Measurements from ENCODE around the gene INTS3. TPM values are rescaled to one million over a fixed set of nuclear protein-coding genes. Genes with fewer than 3 reads are reported as not detected.

INTS3 gene
- total and polyA plus RNA-seq, 2 of the 8 experiments (the other 6 are each of a cell fraction or from before 2014, with no cell fraction given), result 66.8 to 93.2 TPM

DNA sequence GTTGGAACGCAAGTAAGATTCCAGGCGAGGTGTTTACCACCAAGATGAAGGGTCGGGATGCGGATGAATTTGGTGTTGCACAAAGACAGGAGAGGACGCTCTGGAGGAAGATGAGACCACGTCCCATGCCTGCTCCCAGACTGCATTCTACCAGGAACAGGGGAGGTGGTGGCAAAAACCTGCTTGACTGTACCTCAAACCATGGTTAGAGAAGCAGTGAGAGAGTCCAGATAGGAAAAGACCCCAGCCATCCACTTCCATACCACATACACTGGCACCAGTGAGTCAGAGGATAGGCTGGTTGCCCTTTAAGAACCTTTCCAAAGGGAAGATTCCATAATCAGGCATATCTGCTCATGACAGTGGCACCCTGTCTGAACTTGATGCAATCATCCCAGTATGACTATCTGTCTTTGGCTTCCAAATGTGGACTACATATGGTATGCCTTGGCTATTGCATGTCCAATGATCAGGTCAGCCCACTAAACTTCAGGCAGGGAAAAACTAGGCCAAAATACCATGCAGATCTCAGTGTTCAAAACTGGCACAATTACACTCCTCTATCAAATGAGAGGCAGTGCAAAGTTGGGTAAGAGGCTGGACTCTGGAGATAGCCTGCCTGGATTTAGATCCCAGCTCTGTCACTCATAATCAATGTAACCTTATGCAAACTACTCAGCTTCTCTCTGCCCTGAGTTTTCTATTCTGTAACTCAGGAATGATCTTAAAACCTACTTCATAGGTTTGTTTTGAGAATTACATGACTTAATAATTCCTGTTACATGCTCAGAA is 28.7 kb upstream of the INTS3 start (continued):
- TF ChIP-seq, protein P1, sequence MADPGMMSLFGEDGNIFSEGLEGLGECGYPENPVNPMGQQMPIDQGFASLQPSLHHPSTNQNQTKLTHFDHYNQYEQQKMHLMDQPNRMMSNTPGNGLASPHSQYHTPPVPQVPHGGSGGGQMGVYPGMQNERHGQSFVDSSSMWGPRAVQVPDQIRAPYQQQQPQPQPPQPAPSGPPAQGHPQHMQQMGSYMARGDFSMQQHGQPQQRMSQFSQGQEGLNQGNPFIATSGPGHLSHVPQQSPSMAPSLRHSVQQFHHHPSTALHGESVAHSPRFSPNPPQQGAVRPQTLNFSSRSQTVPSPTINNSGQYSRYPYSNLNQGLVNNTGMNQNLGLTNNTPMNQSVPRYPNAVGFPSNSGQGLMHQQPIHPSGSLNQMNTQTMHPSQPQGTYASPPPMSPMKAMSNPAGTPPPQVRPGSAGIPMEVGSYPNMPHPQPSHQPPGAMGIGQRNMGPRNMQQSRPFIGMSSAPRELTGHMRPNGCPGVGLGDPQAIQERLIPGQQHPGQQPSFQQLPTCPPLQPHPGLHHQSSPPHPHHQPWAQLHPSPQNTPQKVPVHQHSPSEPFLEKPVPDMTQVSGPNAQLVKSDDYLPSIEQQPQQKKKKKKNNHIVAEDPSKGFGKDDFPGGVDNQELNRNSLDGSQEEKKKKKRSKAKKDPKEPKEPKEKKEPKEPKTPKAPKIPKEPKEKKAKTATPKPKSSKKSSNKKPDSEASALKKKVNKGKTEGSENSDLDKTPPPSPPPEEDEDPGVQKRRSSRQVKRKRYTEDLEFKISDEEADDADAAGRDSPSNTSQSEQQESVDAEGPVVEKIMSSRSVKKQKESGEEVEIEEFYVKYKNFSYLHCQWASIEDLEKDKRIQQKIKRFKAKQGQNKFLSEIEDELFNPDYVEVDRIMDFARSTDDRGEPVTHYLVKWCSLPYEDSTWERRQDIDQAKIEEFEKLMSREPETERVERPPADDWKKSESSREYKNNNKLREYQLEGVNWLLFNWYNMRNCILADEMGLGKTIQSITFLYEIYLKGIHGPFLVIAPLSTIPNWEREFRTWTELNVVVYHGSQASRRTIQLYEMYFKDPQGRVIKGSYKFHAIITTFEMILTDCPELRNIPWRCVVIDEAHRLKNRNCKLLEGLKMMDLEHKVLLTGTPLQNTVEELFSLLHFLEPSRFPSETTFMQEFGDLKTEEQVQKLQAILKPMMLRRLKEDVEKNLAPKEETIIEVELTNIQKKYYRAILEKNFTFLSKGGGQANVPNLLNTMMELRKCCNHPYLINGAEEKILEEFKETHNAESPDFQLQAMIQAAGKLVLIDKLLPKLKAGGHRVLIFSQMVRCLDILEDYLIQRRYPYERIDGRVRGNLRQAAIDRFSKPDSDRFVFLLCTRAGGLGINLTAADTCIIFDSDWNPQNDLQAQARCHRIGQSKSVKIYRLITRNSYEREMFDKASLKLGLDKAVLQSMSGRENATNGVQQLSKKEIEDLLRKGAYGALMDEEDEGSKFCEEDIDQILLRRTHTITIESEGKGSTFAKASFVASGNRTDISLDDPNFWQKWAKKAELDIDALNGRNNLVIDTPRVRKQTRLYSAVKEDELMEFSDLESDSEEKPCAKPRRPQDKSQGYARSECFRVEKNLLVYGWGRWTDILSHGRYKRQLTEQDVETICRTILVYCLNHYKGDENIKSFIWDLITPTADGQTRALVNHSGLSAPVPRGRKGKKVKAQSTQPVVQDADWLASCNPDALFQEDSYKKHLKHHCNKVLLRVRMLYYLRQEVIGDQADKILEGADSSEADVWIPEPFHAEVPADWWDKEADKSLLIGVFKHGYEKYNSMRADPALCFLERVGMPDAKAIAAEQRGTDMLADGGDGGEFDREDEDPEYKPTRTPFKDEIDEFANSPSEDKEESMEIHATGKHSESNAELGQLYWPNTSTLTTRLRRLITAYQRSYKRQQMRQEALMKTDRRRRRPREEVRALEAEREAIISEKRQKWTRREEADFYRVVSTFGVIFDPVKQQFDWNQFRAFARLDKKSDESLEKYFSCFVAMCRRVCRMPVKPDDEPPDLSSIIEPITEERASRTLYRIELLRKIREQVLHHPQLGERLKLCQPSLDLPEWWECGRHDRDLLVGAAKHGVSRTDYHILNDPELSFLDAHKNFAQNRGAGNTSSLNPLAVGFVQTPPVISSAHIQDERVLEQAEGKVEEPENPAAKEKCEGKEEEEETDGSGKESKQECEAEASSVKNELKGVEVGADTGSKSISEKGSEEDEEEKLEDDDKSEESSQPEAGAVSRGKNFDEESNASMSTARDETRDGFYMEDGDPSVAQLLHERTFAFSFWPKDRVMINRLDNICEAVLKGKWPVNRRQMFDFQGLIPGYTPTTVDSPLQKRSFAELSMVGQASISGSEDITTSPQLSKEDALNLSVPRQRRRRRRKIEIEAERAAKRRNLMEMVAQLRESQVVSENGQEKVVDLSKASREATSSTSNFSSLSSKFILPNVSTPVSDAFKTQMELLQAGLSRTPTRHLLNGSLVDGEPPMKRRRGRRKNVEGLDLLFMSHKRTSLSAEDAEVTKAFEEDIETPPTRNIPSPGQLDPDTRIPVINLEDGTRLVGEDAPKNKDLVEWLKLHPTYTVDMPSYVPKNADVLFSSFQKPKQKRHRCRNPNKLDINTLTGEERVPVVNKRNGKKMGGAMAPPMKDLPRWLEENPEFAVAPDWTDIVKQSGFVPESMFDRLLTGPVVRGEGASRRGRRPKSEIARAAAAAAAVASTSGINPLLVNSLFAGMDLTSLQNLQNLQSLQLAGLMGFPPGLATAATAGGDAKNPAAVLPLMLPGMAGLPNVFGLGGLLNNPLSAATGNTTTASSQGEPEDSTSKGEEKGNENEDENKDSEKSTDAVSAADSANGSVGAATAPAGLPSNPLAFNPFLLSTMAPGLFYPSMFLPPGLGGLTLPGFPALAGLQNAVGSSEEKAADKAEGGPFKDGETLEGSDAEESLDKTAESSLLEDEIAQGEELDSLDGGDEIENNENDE (IDR thresholded peaks at IDR 0.05; ENCODE audit: insufficient replicate concordance, low read length), result no peak
- TF ChIP-seq RFX5 (IDR thresholded peaks at IDR 0.05; ENCODE audit: borderline replicate concordance, low read depth, low read length) (no peak), CBX5 (IDR thresholded peaks at IDR 0.05; ENCODE audit: low read depth, low read length) (no peak), SIRT6 (IDR thresholded peaks at IDR 0.05; ENCODE audit: low read length) (no peak), BACH1 (IDR thresholded peaks at IDR 0.05; ENCODE audit: low read length) (no peak), RNF2 (IDR thresholded peaks at IDR 0.05; ENCODE audit: borderline replicate concordance, low read depth, low read length, missing control alignments, poor library complexity, severe bottlenecking) (no peak), RAD21 (IDR thresholded peaks at IDR 0.05 in 1 of 2, conservative IDR thresholded peaks at IDR 0.05 in 1 of 2; ENCODE audit: low read depth in 2 of 2, low read length in 2 of 2) (no peak), POLR2AphosphoS5 (IDR thresholded peaks at IDR 0.05; ENCODE audit: low read depth, low read length) (no peak), SAP30 (IDR thresholded peaks at IDR 0.05; ENCODE audit: insufficient read depth, insufficient replicate concordance, low read length) (no peak)

All from H1 (cell line).